GM19467 (cell line): ENCODE data around the gene PPP4R3B.

Experiments used
- ATAC-seq: cut with Tn5 transposase; IDR thresholded peaks from one replicate; pipeline ENCODE4 v1.9.1; 2021; ENCODE audit warnings: mild to moderate bottlenecking, moderate library complexity; ENCODE audit not compliant: unreplicated experiment

The PPP4R3B gene

DNA sequence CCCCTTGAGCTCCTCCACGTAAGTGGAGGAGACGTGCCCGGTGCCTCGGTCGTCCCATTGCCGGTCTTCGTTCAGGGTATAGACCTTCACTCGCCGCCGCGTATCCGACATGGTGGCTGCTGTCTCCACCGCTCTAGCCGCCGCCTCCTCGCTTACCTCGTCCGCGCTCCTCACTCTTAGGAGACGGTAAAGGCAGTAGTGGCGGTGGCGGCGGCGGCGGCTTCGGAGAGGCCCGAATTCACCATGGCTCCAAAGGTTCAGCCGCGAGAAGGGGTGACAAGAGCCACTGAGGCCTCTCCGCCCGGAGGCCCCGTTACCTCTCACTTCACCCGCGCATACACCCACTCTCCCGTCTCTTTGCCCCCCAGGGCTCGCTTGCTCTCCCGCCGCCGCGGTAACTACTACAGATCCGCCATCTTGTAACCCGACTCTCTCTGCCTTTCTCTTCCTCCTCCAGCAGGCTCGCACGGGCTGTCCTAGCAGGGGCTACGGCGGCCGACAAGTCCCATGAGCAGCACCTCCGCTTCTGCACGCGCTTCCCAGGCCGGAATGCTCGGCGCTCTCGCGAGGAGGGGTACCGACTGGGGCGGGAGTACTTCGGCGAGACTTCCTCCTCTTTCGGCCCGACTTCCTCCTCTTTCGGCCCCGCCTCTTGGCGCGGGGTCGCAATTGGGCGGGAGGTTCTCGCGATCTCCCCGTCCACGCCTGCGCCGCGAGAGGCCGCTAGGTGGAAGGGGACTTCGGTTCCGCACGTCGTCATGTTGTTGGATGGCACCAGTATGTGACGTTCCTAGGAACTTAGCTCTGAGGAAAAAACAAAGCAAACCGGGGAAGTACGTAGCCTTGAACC is at the start of gene PPP4R3B:
TSS of gene PPP4R3B (minus strand) at position 448 of the 850 bp plus-strand sequence. CDS start at position 111, 337 bp downstream.
- peak; percentile 87 for ATAC-seq

DNA sequence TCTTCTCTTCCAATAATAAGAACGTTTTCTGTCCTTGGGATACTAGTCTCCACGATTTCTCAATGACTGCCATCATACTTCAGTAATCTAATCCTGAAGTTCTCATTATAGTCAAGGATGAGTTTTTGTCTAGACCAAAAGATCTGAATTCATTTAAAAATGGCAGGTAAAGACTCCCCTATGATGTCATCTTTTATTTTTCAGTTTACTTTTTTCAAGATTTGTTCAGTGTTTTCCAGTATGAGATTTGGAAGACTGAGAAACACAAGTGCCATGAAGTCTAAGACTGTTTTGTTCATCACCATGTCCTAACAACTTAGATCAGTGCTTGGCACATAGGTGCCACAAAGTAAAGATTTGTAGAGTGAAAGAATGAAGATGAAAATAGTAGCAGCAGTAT is 35.8 kb upstream of the PPP4R3B start:
- ATAC-seq, result no peak

DNA sequence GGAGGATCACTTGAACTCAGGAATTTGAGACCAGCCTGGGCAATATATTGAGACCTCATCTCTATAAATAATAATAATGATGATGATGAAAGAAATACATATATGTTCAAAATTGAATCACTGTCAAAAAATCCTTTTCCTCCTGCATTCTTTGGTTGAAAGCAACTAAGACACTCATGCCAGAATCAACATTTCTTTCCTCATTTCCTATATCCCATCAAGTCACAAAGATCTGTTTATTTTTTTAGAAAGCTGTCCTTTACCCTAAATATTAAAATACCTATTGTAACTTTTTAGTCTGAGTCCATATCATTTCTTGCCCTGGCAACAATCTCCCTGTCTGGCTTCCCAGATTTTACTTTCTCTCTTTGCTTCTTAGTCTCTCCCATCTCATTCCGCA is 31.8 kb upstream of the PPP4R3B start:
- no peak for ATAC-seq

DNA sequence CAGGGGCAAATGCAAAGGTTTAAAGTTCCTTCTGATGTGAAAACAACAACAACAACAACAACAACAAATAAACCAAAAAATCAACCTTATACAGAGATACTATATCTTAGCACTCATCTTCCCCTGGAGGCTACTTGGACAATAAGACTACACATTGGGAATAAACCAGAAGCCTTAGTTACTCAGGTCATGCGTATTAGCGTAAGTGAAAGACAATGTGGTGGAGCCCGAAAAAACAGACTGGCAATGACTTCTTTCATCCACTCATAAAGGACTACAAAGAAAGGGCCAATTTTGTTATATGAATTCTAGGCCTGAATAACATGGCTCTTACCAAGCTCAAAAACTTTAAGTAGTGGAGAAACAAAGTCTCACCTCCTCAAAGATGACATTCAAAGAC is 19.4 kb upstream of the PPP4R3B start:
- no peak for ATAC-seq

DNA sequence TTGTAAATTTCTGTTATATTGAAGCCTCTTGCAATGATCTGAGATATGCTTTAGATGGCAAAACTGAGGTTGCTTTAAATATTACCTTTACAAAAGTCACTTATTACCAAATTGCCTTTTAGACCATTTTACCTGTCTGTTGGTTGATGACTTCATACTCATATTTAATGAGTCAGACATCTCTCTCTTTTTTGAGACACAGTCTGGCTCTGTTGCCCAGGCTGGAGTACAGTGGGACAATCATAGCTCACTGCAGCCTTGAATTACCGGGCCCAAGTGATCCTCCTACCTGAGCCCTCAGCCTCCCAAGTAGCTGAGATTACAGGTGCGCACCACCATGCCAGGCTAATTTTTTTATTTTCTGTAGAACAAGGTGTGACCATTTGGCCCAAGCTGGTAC is 11.5 kb upstream of the PPP4R3B start:
- no peak for ATAC-seq

DNA sequence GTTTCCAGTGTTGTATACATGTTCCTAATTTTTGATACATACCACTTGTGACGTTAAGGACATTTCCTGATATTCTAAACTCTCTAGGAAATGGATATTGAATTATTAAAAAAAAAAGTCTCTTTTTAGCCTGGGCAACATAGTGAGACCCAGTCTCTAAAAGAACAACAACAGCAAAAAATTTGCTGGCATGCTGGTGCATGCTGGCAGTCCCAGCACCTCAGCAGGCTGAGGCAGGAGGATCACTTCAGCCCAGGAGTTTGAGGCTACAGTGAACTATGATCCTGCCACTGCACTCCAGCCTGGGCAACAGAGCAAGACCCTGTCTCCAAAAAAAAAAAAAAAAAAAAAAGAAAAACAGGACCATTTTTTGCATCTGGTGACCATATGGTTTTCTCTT is 10.5 kb upstream of the PPP4R3B start:
- no peak for ATAC-seq

DNA sequence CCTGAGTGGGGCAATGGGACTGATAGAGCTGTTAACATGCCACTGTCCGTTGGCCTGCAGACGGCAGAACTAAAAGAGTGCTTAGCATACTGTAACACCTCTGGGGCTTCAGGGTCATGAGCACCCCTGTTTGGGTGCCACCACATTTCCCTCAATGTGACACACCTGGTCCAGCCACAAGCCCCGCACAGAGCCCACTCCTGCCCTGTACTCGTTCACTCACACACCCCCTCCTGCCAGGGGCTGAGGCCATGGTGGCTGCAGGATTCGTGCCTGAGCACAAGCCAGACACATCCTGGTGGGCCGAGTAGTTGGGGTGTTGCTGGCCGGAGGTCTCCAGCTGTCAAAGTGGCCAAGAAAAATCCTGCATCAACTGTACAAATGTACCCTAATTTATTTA is 4.4 kb upstream of the PPP4R3B start:
- no peak for ATAC-seq

DNA sequence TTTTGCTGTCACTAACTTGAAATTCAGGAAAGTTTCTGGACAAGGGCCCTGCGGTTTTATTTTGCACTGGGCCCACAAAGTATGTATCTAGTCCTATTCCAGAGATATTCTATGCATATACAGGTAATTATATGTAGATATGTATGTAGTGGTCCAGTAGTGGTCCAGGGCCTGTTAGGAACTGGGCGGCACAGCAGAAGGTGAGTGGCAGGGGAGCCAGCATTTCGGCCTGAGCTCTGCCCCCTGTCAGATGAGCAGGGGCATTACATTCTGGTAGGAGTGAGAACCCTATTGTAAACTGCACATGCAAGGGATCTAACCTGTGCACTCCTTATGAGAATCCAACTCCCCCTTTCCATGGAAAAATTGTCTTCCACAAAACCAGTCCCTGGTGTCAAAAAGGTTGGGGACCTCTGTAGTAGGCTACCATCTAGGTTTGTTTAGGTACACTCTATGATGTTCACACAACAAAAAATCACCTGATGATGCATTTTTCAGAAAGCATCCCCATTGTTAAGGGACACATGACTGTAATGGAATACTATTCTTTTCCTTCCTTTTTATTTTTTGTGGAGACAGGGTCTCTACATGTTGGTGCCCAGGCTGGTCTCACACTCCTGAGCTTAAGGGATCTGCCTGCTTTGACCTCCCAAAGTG is 2.8 kb upstream of the PPP4R3B start:
- ATAC-seq, result no peak

DNA sequence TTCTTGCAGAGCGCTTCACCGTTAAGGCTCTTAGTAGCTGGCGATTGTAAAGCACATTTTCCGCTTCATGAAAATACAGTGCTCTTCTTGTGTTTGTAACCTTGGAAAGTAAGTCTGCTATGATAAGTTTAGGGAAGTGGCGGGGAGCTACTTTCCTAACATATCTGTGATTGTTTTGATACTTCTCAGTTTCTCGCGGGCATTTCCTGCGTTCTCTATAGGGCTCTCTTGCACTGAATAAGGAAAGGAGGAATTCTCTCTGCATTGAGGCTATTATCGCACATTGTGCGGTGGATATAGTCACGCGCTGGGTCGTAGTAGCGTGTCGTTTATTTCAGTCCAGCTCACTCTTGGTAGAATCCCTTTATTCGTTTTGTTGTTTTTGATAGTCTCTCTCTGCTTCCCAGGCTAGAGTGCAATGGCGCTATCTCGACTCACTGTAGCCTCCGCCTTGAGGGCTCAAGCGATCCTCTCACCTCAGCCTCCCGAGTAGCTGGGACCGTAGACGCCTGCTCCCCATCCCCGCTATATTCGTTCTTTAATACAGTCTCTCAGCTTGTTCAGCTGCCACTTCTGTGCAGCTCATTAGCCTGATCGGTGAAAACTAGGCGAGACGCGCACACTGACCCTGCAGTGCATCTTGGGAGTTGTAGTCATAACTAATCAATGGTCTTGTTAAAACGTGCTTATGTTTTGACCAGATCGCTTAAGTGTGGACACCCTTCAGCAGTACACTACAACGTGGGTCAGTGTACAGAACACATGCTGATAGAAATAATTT is 1.0 kb upstream of the PPP4R3B start:
- ATAC-seq, result peak; percentile 35

DNA sequence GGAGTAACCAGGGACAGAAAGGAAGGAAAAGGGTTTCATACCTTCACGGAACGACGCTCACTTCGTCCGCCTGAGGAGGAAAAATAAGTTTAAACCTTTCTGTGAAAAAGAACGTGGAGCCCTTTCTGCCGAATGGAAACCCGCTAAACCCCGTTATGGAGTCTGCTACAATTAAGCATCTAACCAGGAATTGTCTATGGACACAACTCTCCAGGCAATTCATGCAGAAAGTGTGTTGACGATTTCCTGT is 528 bp upstream of the PPP4R3B start:
- ATAC-seq, result no peak

DNA sequence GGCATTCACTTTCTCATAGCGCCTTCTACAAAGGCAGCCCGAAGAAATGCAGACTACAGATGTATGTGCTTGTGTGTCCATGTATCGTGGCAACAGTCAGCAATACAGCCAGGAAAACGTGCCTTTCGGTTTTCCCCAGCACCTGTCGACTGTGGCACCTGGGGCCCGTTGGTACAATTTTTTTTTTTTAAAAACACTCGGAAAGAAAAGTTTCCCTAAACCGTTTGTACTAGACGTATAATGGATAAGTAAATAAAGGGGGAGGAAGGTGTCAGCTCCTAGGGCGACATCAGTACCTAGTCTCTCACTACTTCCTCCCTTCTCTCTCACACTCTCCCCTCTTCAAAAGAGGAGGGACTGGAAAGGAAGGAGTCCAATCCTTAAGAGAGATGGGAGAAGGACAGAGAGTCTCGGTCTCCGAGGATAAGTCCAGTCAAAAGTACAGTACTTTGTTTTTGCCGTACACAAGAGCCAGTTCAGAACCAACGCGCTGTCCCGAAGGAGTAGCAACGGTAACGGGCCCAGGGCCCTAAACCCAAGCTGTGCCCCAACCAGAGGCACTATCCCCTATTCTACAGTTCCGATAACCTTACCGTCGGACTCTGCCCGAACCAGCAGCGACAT is 759 bp downstream of the PPP4R3B start:
- no peak for ATAC-seq

DNA sequence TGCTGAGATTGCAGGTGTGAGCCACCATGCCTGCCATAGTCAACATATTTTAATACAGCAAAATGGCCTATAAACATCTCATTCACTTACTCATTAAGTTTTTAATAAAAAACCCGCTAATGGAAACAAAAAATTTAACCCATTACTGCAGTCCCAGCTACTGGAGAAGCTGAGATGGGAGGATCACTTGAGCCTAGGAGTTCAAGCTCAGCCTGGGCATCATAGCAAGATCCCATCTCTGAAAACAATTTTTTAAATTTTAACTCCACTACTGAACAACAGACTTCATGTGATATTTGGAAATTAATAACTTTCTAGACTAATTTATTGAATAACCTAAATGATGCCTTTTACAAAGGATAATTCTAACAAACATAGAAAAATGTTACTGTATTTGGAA is 5.4 kb downstream of the PPP4R3B start:
- no peak for ATAC-seq

DNA sequence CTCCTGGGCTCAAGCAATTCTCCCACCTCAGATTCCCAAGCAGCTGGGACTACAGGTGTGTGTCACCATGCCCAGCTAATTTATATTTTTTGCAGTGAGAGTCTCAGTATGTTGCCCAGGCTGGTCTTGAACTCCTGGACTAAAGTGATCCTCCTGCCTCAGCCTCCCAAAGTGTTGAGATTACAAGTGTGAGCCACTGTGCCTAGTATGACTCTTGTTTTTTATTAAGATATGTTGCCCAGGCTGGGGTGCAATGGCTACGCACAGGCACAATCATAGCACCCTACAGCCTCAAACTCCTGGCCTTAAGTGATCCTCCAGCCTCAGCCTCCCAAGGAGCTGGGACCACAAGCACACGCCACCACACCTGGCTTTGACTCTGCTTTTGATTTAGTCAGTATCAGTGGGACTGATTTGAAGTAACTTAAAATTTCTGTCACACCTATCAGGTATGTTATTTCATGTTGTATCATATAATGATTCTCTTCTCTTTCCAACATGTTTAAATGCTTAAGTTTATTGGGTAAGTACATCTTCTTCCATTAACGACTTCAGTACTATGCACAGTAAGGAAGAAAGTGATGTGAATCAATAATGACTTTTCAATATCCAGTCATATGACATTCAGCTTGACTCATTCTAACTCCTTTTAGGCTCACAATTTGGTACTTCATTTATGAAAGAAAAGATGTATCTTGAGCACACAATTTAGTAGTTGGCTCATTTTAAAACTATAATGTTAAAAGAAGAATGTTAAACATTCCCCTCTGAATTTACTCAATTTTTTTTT is 6.3 kb downstream of the PPP4R3B start:
- no peak for ATAC-seq

DNA sequence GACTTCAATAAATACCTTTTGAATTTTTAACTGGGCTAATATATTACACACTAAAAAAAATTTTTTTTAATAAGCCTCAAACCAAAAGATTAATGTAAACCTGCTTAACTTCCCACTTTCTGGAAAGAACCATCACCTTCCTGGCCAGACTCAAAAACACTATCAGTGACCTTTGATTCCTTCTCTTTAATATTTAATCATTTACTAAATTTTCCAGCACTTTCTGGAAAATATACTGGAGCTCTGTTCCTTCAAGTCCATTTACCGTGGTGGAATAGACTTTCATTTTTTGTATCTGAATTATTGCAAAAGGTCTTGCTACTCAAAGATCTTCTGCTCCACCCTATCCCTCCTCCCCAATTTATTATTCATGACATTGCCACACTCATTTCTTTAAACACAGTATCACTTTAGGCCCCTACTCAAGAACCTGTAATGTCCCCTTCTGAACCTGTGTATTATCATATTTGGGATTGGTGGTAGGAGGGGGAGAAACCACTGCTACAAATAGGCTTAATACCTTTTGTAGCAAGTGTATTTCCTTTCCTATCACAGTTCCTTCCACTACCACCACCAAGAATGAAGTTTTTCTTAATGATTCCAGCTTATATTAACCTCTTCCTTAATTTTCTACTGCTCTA is 7.4 kb downstream of the PPP4R3B start:
- no peak for ATAC-seq

DNA sequence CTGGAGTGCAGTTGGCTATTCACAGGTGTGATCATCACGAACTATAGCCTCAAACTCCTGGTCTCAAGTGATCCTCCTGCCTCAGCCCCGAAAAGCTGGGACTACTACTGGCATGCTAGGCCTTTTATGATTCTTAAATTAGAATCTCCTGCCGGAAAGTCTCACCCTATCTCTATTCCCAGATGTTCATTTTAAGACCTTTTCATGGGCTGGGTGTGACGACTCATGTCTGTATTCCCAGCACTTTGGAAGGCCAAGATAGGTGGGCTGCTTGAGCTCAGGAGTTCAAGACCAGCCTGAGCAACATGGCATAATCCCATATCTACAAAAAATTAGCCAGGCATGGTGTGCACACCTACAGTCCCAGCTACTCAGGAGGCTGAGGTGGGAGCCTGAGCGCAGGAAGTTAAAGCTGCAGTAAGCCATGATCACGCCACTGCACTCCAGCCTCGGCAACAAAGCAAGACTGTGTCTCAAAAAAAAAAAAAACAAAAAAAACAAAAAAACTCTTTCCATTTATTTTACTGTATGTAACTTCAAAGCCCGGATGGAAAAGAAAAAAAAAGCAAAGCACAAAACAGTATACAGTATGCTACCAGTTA is 8.1 kb downstream of the PPP4R3B start:
- ATAC-seq, result no peak

DNA sequence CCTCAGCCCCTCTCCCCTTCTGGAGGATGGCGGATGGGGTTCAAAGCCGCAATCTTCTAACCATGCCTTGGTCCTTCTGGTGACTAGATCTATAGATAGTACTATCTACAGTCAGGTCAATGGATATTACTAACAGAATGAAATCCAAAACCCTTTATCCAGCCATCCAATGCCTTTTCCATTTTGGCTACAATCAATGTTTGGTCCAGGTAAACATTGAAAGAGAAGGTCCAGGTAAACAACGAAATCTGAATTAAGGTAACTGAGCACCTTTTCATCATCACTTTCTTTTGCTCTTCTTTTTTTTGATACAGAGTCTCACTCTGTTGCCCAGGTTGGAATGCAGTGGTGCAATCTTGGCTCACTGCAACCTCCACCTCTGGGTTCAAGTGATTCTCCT is 9.7 kb downstream of the PPP4R3B start:
- ATAC-seq, result no peak

DNA sequence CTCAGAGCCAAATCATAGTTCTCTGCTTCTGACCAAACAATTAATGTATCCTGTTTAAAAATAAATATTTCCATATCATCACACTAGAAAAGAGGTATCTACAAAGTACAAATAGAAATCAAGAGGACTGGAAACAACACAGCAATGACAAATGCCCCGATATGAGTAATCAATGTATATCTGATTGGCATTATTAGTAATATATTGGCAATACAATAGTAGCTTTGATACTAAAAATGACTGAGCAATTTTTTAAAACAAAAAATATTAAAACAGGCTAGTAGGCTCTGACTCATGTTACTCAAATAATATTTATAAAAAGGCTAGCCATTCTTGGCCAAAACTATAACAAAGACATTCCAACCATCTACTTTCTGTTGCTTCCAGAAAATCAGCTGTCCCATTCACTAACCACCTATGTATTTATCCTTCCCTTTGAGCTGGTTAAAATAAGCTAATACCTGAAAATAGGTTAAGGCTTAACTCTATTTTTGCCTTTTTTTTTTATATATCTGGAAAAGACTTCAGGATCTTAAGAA is 13.3 kb downstream of the PPP4R3B start:
- ATAC-seq, result no peak

DNA sequence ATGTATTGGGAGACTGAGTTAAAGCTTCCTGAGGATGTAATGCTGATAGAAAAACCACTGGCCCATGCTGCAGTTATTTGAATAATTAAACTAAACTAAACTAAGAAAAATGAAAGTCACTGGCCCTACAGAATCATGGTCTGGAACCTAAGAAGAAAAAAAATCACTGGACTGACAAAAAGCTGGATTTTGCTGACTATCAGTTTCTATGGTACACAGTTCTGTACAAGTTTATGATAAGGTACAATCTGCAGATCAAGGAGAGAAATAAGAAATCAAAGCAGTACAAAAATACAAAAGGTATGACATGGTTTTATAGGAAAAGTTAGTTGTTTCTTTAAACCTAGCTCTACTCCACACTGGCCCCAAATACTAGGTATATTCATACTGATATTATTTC is 15.6 kb downstream of the PPP4R3B start:
- ATAC-seq, result no peak

DNA sequence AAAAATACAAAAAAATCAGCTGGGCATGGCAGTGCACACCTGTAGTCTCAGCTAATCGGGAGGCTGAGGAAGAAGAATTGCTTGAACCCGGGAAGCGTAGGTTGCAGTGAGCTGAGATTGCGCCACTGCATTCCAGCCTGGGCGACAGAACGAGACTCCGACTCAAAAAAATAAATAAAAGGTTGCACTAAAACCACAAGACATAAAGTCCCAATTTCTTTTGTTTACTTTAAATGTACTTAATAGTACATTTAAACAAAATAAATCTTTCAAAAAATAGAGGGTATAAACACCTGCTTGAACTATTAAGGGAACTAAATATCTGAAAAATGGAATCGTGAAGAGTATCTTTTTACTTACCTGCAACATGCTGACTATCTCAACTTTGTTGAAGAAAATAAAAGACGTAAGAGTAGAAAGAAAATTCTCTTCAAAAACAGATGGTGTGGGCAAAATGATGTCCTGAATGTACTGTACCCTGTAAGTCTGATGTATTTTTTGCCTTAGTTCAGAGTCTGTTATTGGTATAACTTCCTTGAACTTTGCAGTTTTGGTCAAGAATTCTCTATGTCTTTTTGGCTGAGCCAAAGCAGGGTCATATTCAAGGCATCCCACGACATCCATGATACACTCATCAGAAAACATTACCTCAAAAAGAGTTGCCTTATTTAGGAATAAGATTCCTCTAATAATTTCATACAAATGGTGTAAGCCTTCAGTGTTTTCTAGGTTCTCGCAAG is 19.2 kb downstream of the PPP4R3B start:
- no peak for ATAC-seq
